Measurements from ENCODE around the gene RGL2.
"Not testable (repeated sequence)": the region's sequence is repeated elsewhere in the genome, so short reads cannot be mapped to it uniquely, and the experiment has no call there.

DNA sequence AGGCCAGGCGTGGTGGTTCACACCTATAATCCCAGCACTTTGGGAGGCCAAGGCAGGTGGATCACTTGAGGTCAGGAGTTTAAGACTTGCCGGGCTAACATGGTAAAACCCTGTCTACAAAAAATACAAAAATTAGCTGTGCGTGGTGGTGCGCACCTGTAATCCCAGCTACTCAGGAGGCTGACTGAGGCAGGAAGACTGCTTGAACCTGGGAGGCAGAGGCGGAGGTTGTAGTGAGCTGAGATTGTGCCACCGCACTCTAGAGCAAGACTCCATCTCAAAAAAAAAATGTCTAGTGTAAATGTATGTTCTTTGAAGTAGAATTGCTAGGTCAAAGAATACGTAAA, 44.8 kb upstream of the RGL2 start:
- TF ChIP-seq, protein P1, sequence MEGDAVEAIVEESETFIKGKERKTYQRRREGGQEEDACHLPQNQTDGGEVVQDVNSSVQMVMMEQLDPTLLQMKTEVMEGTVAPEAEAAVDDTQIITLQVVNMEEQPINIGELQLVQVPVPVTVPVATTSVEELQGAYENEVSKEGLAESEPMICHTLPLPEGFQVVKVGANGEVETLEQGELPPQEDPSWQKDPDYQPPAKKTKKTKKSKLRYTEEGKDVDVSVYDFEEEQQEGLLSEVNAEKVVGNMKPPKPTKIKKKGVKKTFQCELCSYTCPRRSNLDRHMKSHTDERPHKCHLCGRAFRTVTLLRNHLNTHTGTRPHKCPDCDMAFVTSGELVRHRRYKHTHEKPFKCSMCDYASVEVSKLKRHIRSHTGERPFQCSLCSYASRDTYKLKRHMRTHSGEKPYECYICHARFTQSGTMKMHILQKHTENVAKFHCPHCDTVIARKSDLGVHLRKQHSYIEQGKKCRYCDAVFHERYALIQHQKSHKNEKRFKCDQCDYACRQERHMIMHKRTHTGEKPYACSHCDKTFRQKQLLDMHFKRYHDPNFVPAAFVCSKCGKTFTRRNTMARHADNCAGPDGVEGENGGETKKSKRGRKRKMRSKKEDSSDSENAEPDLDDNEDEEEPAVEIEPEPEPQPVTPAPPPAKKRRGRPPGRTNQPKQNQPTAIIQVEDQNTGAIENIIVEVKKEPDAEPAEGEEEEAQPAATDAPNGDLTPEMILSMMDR (IDR thresholded peaks at IDR 0.05; ENCODE audit: poor library complexity) = not testable (repeated sequence)
- not testable (repeated sequence) for TF ChIP-seq EZH2phosphoT487 (IDR thresholded peaks at IDR 0.05; ENCODE audit: low read depth, severe bottlenecking, unreplicated experiment); EZH2 (IDR thresholded peaks at IDR 0.05; ENCODE audit: borderline replicate concordance)
